Esophagus squamous epithelium (tissue), 4 donors: ENCODE measurements around the gene CENPE.

Source experiments
- POLR2A ChIP-seq, 4 donors: fragments of 450-650 bp; IDR thresholded peaks; one replicate each; pipeline ENCODE4 v1.6.1; 2017; ENCODE audit warnings: antibody characterized with exemption in 4 of 4, mild to moderate bottlenecking in 4 of 4, moderate library complexity in 3 of 4
- TF ChIP-seq, protein P1 (sequence below), 6 experiments: fragments of 450-650 bp in 4 of 6; fragments of 200-600 bp in 2 of 6; sonication (generic) in 2 of 6; IDR thresholded peaks; one replicate each; pipeline ENCODE4 v1.5.1; 2016 to 2019; ENCODE audit warnings: antibody characterized with exemption in 6 of 6, mild to moderate bottlenecking in 4 of 6, moderate library complexity in 4 of 6

DNA sequence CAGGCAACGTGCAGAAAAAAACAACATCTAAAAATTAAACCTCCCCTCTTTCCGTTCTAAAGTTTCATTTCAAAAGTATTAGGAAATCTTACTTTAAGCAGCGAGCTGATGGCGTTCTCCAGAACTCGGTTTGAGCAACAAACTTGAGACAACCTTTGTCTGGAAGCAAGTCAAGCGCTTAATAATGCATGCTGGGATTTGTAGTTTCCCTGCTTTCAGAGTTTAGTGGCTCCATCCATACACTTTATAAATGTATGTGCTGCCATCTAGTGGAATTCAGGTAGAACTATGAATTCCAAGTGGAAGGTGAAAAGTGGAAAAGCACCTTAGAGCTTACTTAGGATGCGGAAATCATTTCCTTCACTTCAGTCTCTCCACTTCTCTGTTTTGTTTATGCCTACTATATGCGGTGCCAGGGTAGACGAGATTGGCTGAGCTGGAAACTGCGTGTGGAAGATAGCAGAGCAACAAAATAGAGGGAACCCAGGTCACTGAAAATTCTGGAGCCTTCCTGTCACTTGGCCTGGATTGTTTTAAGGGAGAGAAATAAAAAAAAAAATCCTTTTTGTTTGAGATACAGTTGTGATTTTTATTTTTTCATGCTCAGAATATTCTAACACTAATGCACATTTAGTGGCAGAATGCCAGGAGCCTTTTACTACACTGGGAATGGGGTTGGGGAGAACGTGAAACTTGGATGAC is 98.3 kb downstream of the CENPE start, which contains the start of gene BDH2:
- peak in 2 of 4 donors; percentile 10 to 31 for TF ChIP-seq POLR2A (IDR thresholded peaks at IDR 0.05)
- TF ChIP-seq, protein P1, sequence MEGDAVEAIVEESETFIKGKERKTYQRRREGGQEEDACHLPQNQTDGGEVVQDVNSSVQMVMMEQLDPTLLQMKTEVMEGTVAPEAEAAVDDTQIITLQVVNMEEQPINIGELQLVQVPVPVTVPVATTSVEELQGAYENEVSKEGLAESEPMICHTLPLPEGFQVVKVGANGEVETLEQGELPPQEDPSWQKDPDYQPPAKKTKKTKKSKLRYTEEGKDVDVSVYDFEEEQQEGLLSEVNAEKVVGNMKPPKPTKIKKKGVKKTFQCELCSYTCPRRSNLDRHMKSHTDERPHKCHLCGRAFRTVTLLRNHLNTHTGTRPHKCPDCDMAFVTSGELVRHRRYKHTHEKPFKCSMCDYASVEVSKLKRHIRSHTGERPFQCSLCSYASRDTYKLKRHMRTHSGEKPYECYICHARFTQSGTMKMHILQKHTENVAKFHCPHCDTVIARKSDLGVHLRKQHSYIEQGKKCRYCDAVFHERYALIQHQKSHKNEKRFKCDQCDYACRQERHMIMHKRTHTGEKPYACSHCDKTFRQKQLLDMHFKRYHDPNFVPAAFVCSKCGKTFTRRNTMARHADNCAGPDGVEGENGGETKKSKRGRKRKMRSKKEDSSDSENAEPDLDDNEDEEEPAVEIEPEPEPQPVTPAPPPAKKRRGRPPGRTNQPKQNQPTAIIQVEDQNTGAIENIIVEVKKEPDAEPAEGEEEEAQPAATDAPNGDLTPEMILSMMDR (IDR thresholded peaks at IDR 0.05): peak; percentile 76 to 90 (median 84)
